ENCODE measurements around the gene LIPC.

The LIPC gene

GRCh38 chr15:58475573-58476524 lies 44.1 kb downstream of the LIPC start:
- DNase-seq (ENCODE audit: low read depth): no peak

GRCh38 chr15:58476525-58477162 lies 44.9 kb downstream of the LIPC start:
- no peak for DNase-seq (ENCODE audit: low read depth)

DNA sequence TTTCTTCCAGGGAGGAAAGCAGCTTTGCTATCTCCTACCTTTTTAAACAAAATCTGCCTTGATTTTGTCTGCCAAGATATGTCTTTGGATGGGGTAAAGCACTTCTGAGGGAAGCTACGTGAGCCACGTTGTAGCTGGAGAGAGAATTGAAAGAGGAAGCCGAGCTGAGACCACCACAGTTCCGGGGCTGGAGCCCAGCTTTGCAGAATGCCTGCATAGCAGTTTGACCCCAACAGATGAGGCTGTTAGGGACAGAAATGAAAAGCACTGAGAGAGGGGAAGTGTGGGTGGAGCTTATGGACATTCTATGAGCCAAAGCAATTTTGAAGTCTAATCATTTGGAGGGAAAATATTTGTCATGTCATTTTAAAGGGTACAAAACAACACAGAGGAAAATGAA lies 45.4 kb downstream of the LIPC start:
- DNase-seq (ENCODE audit: low read depth): no peak

DNA sequence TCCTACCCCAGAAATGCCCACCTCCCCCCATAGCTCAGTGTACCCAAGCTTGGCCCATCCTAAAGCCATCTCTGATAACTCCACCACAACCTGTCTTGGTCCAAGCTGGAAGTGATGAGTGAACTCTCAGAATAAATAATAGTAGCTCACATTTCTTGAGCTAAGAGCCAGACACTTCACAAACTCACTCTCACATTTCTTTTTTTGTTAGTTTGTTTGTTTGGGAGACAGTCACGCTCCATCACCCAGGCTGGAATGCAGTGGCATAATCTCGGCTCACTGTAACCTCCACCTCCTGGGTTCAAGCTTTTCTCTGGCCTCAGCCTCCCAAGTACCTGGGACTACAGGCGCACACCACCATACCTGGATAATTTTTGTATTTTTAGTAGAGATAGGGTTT lies 46.2 kb downstream of the LIPC start:
- no peak for DNase-seq (ENCODE audit: low read depth)

DNA sequence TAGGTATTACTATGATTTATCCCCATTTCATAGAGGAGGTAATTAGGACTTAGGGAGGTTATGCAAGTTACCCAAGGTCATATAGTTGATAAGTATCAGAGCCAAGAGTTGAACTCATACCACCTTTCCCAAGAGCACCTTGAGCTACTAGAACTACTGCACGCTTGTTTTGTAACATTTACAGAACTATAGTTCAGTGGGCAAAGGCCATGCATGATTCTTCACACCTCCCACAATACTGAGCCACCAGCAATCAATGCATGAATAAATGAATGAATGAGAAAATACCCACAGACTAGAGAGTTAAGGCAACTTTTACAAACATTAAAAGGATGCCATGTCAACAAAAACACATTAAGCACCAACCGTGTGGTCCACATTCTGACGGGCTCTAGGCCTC lies 46.8 kb downstream of the LIPC start:
- DNase-seq (ENCODE audit: low read depth): no peak

GRCh38 chr15:58479941-58480340 lies 48.1 kb downstream of the LIPC start:
- DNase-seq (ENCODE audit: low read depth): no peak

DNA sequence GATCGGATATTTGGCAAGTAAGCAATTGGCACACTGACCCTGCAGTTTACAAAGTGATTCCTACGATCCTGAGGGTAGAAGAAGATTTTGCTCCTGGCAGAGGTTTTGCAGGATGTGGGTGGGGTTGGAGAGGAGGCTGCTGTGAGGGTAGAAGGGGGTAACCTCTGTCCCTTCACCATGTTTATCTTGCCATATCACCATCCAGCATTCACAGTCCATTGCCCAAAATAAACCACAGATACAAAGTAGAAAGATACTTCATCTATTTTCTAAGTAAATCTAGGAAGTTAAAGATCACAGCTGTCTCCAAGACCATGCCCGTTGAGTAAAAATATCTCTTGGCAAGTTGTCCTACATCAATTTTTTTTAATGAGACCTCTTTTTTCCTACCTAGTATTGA lies 51.6 kb downstream of the LIPC start:
- no peak for DNase-seq (ENCODE audit: low read depth)

DNA sequence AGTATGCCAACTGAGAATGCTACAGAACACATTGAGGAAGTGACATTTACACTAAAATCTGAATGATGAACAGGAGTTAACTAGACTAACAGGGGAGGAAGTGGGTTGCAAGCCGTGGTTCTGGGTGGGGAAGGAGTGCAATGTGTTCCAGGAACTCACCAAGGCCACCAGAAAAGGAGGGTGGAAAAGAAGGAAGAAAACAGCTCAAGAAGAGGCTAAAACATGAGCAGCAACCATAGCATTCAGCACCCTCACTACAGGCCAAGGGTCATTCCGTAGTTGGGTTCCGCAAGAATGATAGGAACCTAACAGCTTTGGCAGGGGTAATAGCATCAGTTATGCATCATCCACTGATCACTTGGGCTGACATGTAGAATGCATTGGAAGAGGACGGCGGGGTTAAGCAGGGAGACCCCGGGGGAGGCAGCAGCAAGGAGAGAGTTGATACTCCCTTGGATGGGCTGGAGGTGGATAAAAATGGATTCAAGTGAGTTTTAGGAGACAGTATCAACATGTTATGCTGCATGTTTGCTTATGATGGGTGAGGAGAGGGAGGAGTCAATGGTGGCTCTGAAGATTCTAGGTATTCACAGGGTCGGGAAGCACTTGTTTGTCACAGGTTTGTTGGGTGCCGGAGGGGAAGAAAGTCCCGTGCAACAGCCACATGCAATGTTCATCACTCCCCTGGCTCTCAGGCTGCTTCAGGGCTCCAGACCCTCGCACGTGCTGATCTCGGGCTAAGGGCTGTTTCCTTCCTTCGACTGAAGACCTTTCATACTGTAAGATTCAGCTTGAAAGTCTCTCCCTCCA lies 53.2 kb downstream of the LIPC start:
- DNase-seq (ENCODE audit: low read depth): no peak

DNA sequence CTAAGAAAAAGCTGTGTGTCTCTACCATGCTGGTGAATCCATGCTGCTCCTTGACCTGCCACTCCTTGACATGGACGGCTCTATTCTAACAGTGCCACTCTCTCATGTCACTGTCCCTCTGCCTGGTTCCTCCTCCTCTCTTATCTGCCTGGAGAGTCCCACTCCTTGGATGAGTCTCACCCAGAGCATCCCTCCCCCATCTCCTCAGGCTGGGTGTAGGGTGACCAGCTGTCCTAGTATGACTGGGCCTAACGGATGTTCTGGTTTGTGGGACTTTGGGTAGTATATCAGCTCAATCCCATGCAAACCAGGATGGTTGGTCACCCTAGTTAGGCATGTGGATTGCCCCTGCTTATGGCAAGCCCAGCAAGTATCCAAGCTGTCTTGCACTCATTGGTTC lies 54.3 kb downstream of the LIPC start:
- DNase-seq (ENCODE audit: low read depth): no peak

DNA sequence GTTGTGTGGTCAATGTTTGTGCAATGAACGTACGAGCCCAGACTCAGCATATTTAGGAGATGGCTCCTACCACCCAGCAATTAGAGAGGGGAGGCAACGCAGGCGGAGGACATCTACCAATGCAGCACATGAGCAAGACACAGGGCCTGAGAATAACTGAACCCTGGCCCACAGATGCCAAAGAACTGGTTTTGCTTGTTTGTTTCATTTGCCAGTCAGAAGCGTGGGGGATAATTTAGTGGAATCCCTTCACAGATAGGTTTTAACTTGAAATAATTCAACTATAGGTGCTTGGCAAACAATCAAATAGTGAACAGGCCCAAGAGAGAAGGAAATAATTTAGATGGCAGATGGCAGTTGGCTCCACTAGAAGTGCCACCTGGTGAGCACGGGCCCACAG lies 54.8 kb downstream of the LIPC start:
- no peak for DNase-seq (ENCODE audit: low read depth)

DNA sequence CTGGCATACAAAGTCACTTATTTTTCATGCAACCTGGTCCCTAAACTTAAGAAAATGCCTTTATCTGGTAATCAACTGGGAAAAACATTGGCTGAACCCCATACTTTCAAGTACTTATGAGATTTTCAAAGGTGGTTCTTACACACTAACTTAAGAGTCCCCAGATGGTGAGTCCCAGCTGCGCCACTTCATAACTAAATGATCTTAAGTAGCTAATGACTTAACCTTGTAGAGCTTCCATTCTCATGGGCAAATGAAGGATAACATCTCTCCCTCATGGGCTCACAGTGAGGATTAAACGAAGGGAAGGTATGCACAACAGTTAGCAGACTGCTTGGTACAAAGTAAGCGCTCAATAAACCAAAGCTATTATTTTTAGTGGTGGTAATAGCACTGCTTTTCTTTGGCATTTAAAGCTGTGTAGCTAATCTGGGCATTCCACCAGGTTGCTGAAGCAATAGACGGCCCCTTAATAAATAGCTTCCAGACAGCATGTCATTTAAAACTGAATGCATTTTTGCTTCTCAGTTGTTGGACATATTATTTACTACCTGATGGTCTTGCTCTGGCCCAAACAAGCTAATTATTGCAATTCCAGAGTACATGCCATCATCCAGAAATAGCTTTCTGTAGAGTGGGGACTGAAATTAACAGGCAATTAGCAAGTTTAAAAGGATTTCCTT lies 55.4 kb downstream of the LIPC start:
- DNase-seq (ENCODE audit: low read depth): no peak

DNA sequence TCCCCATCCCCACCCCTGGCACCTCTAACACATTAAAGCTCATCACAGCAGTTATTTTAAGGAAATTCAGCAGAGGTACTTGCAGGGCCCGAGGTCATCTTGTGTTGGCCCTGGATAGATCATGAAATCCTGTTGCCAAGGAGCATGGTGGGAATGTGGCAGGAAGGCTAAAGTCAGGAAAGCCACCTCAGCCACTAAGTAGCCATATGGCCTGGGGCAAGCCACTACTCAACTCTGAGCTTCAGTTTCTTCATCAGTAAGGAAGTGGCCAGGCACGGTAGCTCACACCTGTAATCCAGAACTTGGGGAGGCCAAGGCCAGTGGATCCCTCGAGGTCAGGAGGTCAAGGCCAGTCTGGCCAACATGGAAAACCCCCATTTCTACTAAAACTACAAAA lies 55.9 kb downstream of the LIPC start:
- no peak for DNase-seq (ENCODE audit: low read depth)

- no peak for DNase-seq (ENCODE audit: low read depth)
Measured at GRCh38 chr15:58489289-58490085, 57.7 kb downstream of the LIPC start.

DNA sequence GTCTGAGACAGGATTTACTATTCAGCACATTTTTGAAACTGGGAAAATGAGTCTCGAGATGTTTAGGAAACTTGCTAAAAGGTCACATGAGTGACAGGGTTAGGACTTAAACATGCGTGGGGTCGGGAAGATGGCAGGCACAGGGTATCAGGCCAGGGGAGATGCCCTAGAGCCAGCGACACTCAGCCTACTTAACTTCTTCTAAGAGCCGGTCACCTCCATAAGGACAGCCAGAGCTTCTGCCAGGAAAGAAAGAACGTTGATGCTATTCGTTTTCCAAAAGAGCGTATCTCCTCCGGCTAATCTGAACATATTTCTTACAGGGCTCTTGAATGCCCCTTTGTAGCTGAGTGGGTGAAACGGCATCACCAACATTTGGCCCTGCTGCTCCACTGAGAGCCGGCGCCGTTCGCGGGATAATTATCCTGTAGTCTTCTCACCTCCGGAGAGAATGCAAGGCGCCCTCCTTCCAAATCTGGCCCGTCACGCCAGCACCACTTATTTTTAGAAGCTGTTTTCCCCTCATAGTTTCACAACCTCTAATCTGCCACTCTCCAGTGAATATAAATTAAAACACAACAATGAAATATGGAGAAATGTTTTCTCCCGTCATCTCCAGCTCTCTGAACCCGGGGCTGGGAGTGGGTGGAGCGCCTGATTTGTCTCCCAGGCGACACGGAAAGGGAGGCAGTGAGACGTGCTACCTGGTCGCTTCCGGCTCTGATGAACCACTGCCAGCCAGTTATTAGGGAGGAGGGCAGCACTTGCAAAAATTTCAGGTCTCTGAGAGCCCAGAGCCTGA lies 58.5 kb downstream of the LIPC start:
- DNase-seq (ENCODE audit: low read depth): no peak

GRCh38 chr15:58490888-58491473 lies 59.2 kb downstream of the LIPC start:
- DNase-seq (ENCODE audit: low read depth): no peak

DNA sequence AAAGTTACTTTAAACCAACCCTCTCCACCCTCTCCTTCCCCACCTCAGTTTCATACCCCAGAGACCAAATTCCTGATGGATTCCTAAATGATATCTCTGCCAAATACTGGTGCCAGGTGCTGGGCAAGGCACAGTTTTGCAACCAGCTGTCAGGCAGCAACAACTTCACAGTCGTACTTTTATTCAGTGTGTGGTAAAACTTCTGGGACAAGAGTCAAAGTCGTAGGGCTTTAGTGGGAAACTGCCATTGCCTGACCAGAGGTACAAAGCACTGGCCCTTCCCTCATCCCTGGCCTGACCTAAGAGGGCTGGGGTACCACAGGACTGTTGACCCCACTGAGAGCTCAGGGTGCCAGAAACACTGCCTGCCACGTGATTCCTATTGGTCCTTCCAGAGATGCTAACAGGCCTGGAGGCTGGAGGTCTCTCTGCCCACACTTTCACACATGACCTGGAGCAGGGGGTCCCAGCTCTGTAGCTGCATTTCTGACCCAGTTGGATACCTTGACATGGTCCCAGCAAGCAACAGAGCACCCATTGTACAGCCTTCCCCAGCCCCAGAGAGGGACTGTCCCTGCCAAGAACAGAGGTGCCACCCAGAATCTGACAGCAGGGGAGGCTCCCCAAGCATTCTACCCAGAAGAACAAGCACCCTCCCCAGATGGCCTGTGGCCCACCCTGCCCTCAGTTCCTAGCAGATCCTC lies 59.9 kb downstream of the LIPC start:
- DNase-seq (ENCODE audit: low read depth): no peak

- DNase-seq (ENCODE audit: low read depth): no peak
Measured at GRCh38 chr15:58492661-58493397, 61.0 kb downstream of the LIPC start.

GRCh38 chr15:58494567-58494966 lies 62.8 kb downstream of the LIPC start:
- no peak for DNase-seq (ENCODE audit: low read depth)

All from fibroblast of the conjunctiva (primary cell).